ENCODE results near the gene SYCP3.

Gene SYCP3

DNA sequence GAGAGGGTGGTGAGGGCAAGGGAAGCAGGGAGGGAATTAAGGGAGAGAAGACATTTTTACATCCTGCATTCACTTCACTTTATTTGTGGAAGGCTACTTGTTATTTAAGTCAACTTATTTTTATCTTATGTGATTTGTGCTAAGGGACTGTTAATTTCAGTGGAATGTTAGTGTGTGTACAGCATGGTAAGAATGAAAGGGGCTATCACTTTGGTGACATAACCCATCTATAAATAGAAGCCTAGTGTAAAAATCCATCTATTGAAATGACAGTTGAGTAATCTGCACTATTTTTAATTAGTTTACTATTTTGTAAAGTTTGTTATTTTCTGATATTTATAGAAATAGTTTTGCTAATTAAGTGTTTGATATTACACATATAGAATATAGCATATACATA, 58.6 kb downstream of the SYCP3 start:
- TF ChIP-seq, protein P1, sequence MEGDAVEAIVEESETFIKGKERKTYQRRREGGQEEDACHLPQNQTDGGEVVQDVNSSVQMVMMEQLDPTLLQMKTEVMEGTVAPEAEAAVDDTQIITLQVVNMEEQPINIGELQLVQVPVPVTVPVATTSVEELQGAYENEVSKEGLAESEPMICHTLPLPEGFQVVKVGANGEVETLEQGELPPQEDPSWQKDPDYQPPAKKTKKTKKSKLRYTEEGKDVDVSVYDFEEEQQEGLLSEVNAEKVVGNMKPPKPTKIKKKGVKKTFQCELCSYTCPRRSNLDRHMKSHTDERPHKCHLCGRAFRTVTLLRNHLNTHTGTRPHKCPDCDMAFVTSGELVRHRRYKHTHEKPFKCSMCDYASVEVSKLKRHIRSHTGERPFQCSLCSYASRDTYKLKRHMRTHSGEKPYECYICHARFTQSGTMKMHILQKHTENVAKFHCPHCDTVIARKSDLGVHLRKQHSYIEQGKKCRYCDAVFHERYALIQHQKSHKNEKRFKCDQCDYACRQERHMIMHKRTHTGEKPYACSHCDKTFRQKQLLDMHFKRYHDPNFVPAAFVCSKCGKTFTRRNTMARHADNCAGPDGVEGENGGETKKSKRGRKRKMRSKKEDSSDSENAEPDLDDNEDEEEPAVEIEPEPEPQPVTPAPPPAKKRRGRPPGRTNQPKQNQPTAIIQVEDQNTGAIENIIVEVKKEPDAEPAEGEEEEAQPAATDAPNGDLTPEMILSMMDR (IDR thresholded peaks at IDR 0.05; ENCODE audit: unreplicated experiment in 3 of 3) = no peak
- Mint-ChIP-seq H3K27ac (no peak overlapping the region), H3K4me3 (no peak overlapping the region), H3K4me1 (no peaks in the 10 kb centered on the region), H3K27me3 (ENCODE audit: low read depth) (no peaks in the 10 kb centered on the region), H3K36me3 (ENCODE audit: low read depth) (no peaks in the 10 kb centered on the region), H3K9me3 (no peaks in the 10 kb centered on the region)

DNA sequence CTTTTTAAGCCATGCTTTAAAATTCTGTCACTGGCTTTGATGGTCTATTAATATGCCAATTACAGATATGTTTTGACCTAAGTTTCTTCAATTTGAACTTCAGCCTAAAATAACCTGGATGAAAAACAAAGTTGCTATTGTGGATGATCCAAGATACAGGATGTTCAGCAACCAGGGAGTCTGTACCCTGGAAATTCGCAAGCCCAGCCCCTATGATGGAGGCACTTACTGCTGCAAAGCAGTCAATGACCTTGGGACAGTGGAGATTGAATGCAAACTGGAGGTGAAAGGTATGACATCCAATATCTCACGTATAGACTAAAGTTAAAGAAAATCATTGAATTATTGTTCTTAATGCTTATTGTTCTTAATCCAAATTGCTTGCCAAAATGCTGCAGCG, 59.0 kb downstream of the SYCP3 start:
- TF ChIP-seq, protein P1 (IDR thresholded peaks at IDR 0.05; ENCODE audit: unreplicated experiment in 3 of 3) = no peak
- no peak overlapping the region for H3K4me3 Mint-ChIP-seq
- no peaks in the 10 kb centered on the region for H3K36me3 Mint-ChIP-seq (ENCODE audit: low read depth)

More for the DNA sequence above, 59.0 kb downstream of the SYCP3 start:
- Mint-ChIP-seq H3K9me3 (no peaks in the 10 kb centered on the region), H3K27ac (no peak overlapping the region), H3K4me1 (no peaks in the 10 kb centered on the region), H3K27me3 (ENCODE audit: low read depth) (no peaks in the 10 kb centered on the region)
